H9 (cell line): ENCODE data around the gene HUWE1. TPM values are rescaled to one million over a fixed set of nuclear protein-coding genes. Genes with fewer than 3 reads are reported as not detected.

Experiments
- DNase-seq: peaks from one replicate; pipeline ENCODE4 v3.0.0-alpha.2; 2017
- H2AFZ ChIP-seq: one replicate; pipeline ENCODE4 v1.6.1; 2013; ENCODE audit warnings: mild to moderate bottlenecking, low read length, control low read depth, moderate library complexity
- H2AK5ac ChIP-seq: 2 replicates; pipeline ENCODE4 v1.6.1; 2013; ENCODE audit warnings: low read length, control low read depth, mixed read lengths; ENCODE audit not compliant: insufficient read length
- H2BK120ac ChIP-seq: one replicate; pipeline ENCODE4 v1.6.1; 2013; ENCODE audit warnings: low read depth, mild to moderate bottlenecking, low read length, control low read depth, inconsistent platforms; ENCODE audit not compliant: poor library complexity, severe bottlenecking
- H2BK12ac ChIP-seq: 2 replicates; pipeline ENCODE4 v1.6.1; 2013; ENCODE audit warnings: low read length, control low read depth, mixed read lengths, low read depth; ENCODE audit not compliant: insufficient read length
- H2BK15ac ChIP-seq: 2 replicates; pipeline ENCODE4 v1.6.1; 2013; ENCODE audit warnings: low read depth, low read length, control low read depth
- H2BK20ac ChIP-seq: one replicate; pipeline ENCODE4 v1.6.1; 2013; ENCODE audit warnings: low read depth, mild to moderate bottlenecking, low read length, control low read depth, inconsistent platforms; ENCODE audit not compliant: poor library complexity, severe bottlenecking
- H2BK5ac ChIP-seq: 2 replicates; pipeline ENCODE4 v1.6.1; 2013; ENCODE audit warnings: low read length, control low read depth, mixed read lengths; ENCODE audit not compliant: insufficient read length
- H3K14ac ChIP-seq: 2 replicates; pipeline ENCODE4 v1.6.1; 2013; ENCODE audit warnings: low read length, control low read depth; ENCODE audit not compliant: insufficient read depth
- H3K18ac ChIP-seq: 2 replicates; pipeline ENCODE4 v1.6.1; 2013; ENCODE audit warnings: low read depth, mild to moderate bottlenecking, mixed read lengths, low read length, control low read depth; ENCODE audit not compliant: insufficient read length
- H3K23ac ChIP-seq: 2 replicates; pipeline ENCODE4 v1.6.1; 2013; ENCODE audit warnings: low read length, control low read depth, mixed read lengths, low read depth; ENCODE audit not compliant: insufficient read length
- H3K23me2 ChIP-seq: 2 replicates; pipeline ENCODE4 v1.6.1; 2013; ENCODE audit warnings: low read depth, mild to moderate bottlenecking, mixed read lengths, low read length, control low read depth; ENCODE audit not compliant: insufficient read length, poor library complexity, severe bottlenecking
- H3K27ac ChIP-seq: 2 replicates; pipeline ENCODE4 v1.5.1; 2013; ENCODE audit warnings: low read length, control low read depth, mixed read lengths, low read depth; ENCODE audit not compliant: insufficient read length
- H3K27me3 ChIP-seq: 2 replicates; pipeline ENCODE4 v1.6.1; 2013; ENCODE audit warnings: low read length, control low read depth, inconsistent platforms; ENCODE audit not compliant: insufficient read depth
- H3K4ac ChIP-seq: 2 replicates; pipeline ENCODE4 v1.6.1; 2013; ENCODE audit warnings: low read depth, mild to moderate bottlenecking, control low read depth, inconsistent platforms, low read length, moderate library complexity
- H3K4me1 ChIP-seq: 2 replicates; pipeline ENCODE4 v1.6.1; 2013; ENCODE audit warnings: low read length, control low read depth, inconsistent platforms; ENCODE audit not compliant: insufficient read depth
- H3K4me2 ChIP-seq: 2 replicates; pipeline ENCODE4 v1.6.1; 2013; ENCODE audit warnings: low read length, control low read depth, mixed read lengths; ENCODE audit not compliant: insufficient read length, insufficient read depth
- H3K56ac ChIP-seq: 2 replicates; pipeline ENCODE4 v1.6.1; 2013; ENCODE audit warnings: low read depth, mild to moderate bottlenecking, mixed read lengths, low read length, control low read depth; ENCODE audit not compliant: insufficient read length
- H3K79me1 ChIP-seq: 2 replicates; pipeline ENCODE4 v1.6.1; 2013; ENCODE audit warnings: low read depth, mild to moderate bottlenecking, moderate library complexity, low read length, control low read depth, inconsistent platforms; ENCODE audit not compliant: insufficient read depth, poor library complexity, severe bottlenecking
- H3K79me2 ChIP-seq: 2 replicates; pipeline ENCODE4 v1.6.1; 2013; ENCODE audit warnings: low read length, control low read depth, inconsistent platforms; ENCODE audit not compliant: insufficient read depth
- H3K9ac ChIP-seq: 2 replicates; pipeline ENCODE4 v1.6.1; 2013; ENCODE audit warnings: low read length, control low read depth, mixed read lengths; ENCODE audit not compliant: insufficient read length; ENCODE audit errors: extremely low read depth
- H3K9me3 ChIP-seq: one replicate; pipeline ENCODE4 v1.6.1; 2013; ENCODE audit warnings: low read depth, low read length, inconsistent platforms; ENCODE audit not compliant: control insufficient read depth
- H3T11ph ChIP-seq: one replicate; pipeline ENCODE4 v1.6.1; 2013; ENCODE audit warnings: mild to moderate bottlenecking, low read length, control low read depth, inconsistent platforms
- H4K20me1 ChIP-seq: one replicate; pipeline ENCODE4 v1.6.1; 2013; ENCODE audit not compliant: control insufficient read depth, insufficient read length, insufficient read depth
- H4K5ac ChIP-seq: 2 replicates; pipeline ENCODE4 v1.6.1; 2013; ENCODE audit warnings: low read depth, mild to moderate bottlenecking, mixed read lengths, low read length, control low read depth; ENCODE audit not compliant: insufficient read length
- H4K8ac ChIP-seq: replicated peaks from 2 replicates; pipeline ENCODE4 v1.6.1; 2013; ENCODE audit warnings: low read length, control low read depth, mixed read lengths, low read depth; ENCODE audit not compliant: insufficient read length
- H4K91ac ChIP-seq: 2 replicates; pipeline ENCODE4 v1.6.1; 2013; ENCODE audit warnings: low read depth, mild to moderate bottlenecking, moderate library complexity, mixed read lengths, low read length, control low read depth; ENCODE audit not compliant: insufficient read length
- H3K27ac Mint-ChIP-seq, 3 experiments: 2 replicates in 2 of 3; 3 replicates in 1 of 3; pipeline ENCODE4 v1.8.0; 2020 to 2021; ENCODE audit warnings: mixed read lengths in 3 of 3, mild to moderate bottlenecking in 1 of 3, moderate library complexity in 1 of 3
- H3K27me3 Mint-ChIP-seq: 2 replicates; pipeline ENCODE4 v1.8.0; 2021; ENCODE audit warnings: low read depth, mild to moderate bottlenecking, moderate library complexity, mixed read lengths
- H3K36me3 Mint-ChIP-seq, 3 experiments: 2 replicates in 2 of 3; 3 replicates in 1 of 3; pipeline ENCODE4 v1.8.0; 2020 to 2021; ENCODE audit warnings: low read depth in 3 of 3, mixed read lengths in 3 of 3; ENCODE audit not compliant: insufficient read depth in 1 of 3
- H3K4me1 Mint-ChIP-seq, 2 experiments: 2 replicates each; pipeline ENCODE4 v1.8.0; 2020; ENCODE audit warnings: mixed read lengths in 2 of 2
- H3K4me3 Mint-ChIP-seq, 2 experiments: 2 replicates in 1 of 2; 3 replicates in 1 of 2; pipeline ENCODE4 v1.8.0; 2020 to 2021; ENCODE audit warnings: mild to moderate bottlenecking in 2 of 2, mixed read lengths in 2 of 2, moderate library complexity in 1 of 2
- H3K9me3 Mint-ChIP-seq, 2 experiments: 2 replicates in 1 of 2; 3 replicates in 1 of 2; pipeline ENCODE4 v1.8.0; 2020; ENCODE audit warnings: mild to moderate bottlenecking in 2 of 2, mixed read lengths in 2 of 2, moderate library complexity in 1 of 2
- CTCF ChIP-seq: fragments of 200-600 bp; sonication (generic); conservative IDR thresholded peaks from 3 replicates; pipeline ENCODE4 v1.8.0; 2021; ENCODE audit warnings: antibody characterized with exemption, mild to moderate bottlenecking
- WGBS: extraction: QIAGEN DNeasy Blood & Tissue Kit; methylation state at CpG from one replicate; pipeline ENCODE4 v1.1.7; 2013; ENCODE audit warnings: missing lambda C conversion rate, low lambda C conversion rate, mixed read lengths; ENCODE audit not compliant: insufficient read length; ENCODE audit errors: extremely low coverage; 5-methylcytosine and 5-hydroxymethylcytosine counted together
- total RNA-seq: library from RNA; stranded (reverse); gene quantifications from 2 replicates; pipeline ENCODE4 v1.2.1, GENCODE V29; 2021

The HUWE1 gene
- total RNA-seq, 1 experiment from 2014 or later: 230 TPM

GRCh38 chrX:53599781-53600396, 86.6 kb downstream of the HUWE1 start:
- Histone ChIP-seq H2BK120ac (no peak overlapping the region), H3K9me3 (peaks cover 30% of the 10 kb centered on the region), H3K79me2 (no peaks in the 10 kb centered on the region), H3K56ac (no peak overlapping the region), H3K18ac (no peak overlapping the region), H4K8ac (no peak overlapping the region), H3K23ac (no peak overlapping the region), H3K4ac (no peak overlapping the region), H2BK20ac (no peak overlapping the region), H3K27me3 (no peaks in the 10 kb centered on the region), H3K4me2 (no peak overlapping the region), H4K20me1 (no peaks in the 10 kb centered on the region), H3K27ac (no peak overlapping the region), H3K14ac (no peak overlapping the region), H3K9ac (no peak overlapping the region), H2AFZ (no peak overlapping the region), H3K79me1 (no peaks in the 10 kb centered on the region), H2BK12ac (no peak overlapping the region), H2AK5ac (no peak overlapping the region), H4K5ac (no peak overlapping the region), H3K4me1 (no peaks in the 10 kb centered on the region), H3K23me2 (no peaks in the 10 kb centered on the region), H3T11ph (no peak overlapping the region), H4K91ac (no peak overlapping the region), H2BK5ac (no peak overlapping the region), H2BK15ac (no peak overlapping the region)
- H3K27me3 Mint-ChIP-seq: no peaks in the 10 kb centered on the region
- WGBS: no CpG with 5 or more reads among the region's 2 CpGs
- peaks cover 31 to 82% (median 46%) of the 10 kb centered on the region in 3 experiments for H3K36me3 Mint-ChIP-seq
- H3K4me1 Mint-ChIP-seq: no peaks in the 10 kb centered on the region
- no peak overlapping the region for H3K4me3 Mint-ChIP-seq
- peaks cover 44 to 45% of the 10 kb centered on the region in 2 experiments for H3K9me3 Mint-ChIP-seq
- no peak for DNase-seq
- H3K27ac Mint-ChIP-seq: no peak overlapping the region
- TF ChIP-seq CTCF: no peak
